SU-DHL-6 (cell line): ENCODE data around the gene TMCC1.

ENCODE experiments used
- H2AFZ ChIP-seq: fragments of 200-600 bp; sonication (generic); 2 replicates; pipeline ENCODE4 v1.6.1; 2014; ENCODE audit warnings: low read depth, mild to moderate bottlenecking, moderate library complexity, mixed read lengths, antibody characterized with exemption, low read length; ENCODE audit not compliant: severe bottlenecking
- H3F3A ChIP-seq: fragments of 200-600 bp; shearing (Covaris generic); 2 replicates; pipeline ENCODE4 v1.6.0; 2016; ENCODE audit warnings: antibody characterized with exemption, mild to moderate bottlenecking; ENCODE audit not compliant: insufficient read depth
- H3K27ac ChIP-seq: fragments of 200-600 bp; sonication (generic); 2 replicates; pipeline ENCODE4 v1.5.1; 2016; ENCODE audit warnings: low read depth, mild to moderate bottlenecking, low read length, moderate library complexity, mixed read lengths
- H3K27me3 ChIP-seq: fragments of 200-600 bp; sonication (generic), shearing (Covaris generic); 2 replicates; pipeline ENCODE4 v1.6.0; 2014; ENCODE audit warnings: mild to moderate bottlenecking, low read length
- H3K36me3 ChIP-seq: fragments of 200-600 bp; sonication (generic); 2 replicates; pipeline ENCODE4 v1.6.1; 2014; ENCODE audit warnings: mild to moderate bottlenecking, low read length, mixed read lengths
- H3K4me2 ChIP-seq: fragments of 300-600, 200-600 bp; shearing (Covaris generic), sonication (generic); 2 replicates; pipeline ENCODE4 v1.6.0; 2014; ENCODE audit warnings: low read length, low read depth, mild to moderate bottlenecking; ENCODE audit not compliant: poor library complexity, severe bottlenecking
- H3K4me3 ChIP-seq: fragments of 200-600 bp; sonication (generic); 2 replicates; pipeline ENCODE4 v1.5.1; 2014; ENCODE audit warnings: antibody characterized with exemption, low read length, mild to moderate bottlenecking, mixed read lengths; ENCODE audit not compliant: insufficient read depth, poor library complexity, severe bottlenecking
- H3K79me2 ChIP-seq: fragments of 200-600 bp; sonication (generic); 2 replicates; pipeline ENCODE4 v1.6.1; 2014; ENCODE audit warnings: mild to moderate bottlenecking, low read length, moderate library complexity; ENCODE audit not compliant: insufficient read depth
- H3K9ac ChIP-seq: fragments of 200-600 bp; sonication (generic); 2 replicates; pipeline ENCODE4 v1.7.0; 2014; ENCODE audit warnings: mild to moderate bottlenecking, low read length
- H3K9me2 ChIP-seq: fragments of 200-600 bp; sonication (generic); replicated peaks from 2 replicates; pipeline ENCODE4 v1.6.1; 2014; ENCODE audit warnings: low read length; ENCODE audit not compliant: insufficient read depth
- H3K9me3 ChIP-seq: fragments of 200-600 bp; sonication (generic); 2 replicates; pipeline ENCODE4 v1.6.1; 2014; ENCODE audit warnings: low read length, mixed read lengths; ENCODE audit not compliant: insufficient read depth
- H4K20me1 ChIP-seq: fragments of 200-600 bp; sonication (generic); 2 replicates; pipeline ENCODE4 v1.6.1; 2014; ENCODE audit warnings: low read depth, mild to moderate bottlenecking, antibody characterized with exemption, low read length, moderate library complexity, mixed read lengths
- CTCF ChIP-seq: fragments of 200-600 bp; sonication (generic); IDR thresholded peaks from one replicate; pipeline ENCODE4 v1.5.1; 2017; ENCODE audit warnings: antibody characterized with exemption, mild to moderate bottlenecking, low read length, moderate library complexity; ENCODE audit not compliant: insufficient read depth, poor library complexity, severe bottlenecking
- EZH2phosphoT487 ChIP-seq: fragments of 200-600 bp; sonication (generic), shearing (Covaris generic); conservative IDR thresholded peaks from 2 replicates; pipeline ENCODE4 v1.6.1; 2018; ENCODE audit warnings: mild to moderate bottlenecking, antibody characterized with exemption, low read length, moderate library complexity, mixed read lengths

Gene TMCC1

GRCh38 chr3:129638481-129638880 lies 255.0 kb downstream of the TMCC1 start:
- Histone ChIP-seq H3K79me2 (no peaks in the 10 kb centered on the region), H3K9me2 (no peaks in the 10 kb centered on the region), H3K27me3 (no peaks in the 10 kb centered on the region), H3K27ac (no peak overlapping the region), H3K9me3 (no peaks in the 10 kb centered on the region; the same call in 1 of the 2 replicates), H3K9ac (no peak overlapping the region), H4K20me1 (no peaks in the 10 kb centered on the region), H3K4me2 (no peak overlapping the region), H2AFZ (no peak overlapping the region), H3K36me3 (no peaks in the 10 kb centered on the region), H3F3A (no peaks in the 10 kb centered on the region), H3K4me3 (no peak overlapping the region)
- TF ChIP-seq CTCF (no peak), EZH2phosphoT487 (no peak)

DNA sequence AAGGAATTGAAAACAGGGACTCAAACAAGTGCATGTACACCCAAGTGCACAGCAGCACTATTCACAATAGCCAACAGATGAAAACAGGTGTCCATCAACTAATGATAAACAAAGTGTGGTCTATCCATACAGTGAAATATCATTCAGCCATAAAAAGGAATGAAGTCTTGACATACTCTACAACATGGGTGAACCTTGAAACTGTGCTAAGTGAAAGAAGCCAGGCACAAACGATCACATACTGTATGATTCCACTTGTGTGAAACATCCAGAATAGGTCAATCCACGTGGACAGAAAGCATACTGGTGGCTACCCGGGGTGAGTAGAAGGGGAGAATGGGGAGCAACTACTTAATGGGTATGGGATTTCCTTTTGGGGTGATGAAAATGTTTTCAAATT lies 257.4 kb downstream of the TMCC1 start:
- no peak overlapping the region for H2AFZ ChIP-seq
- no peaks in the 10 kb centered on the region for H3F3A ChIP-seq
- H3K9ac ChIP-seq: no peak overlapping the region
- no peaks in the 10 kb centered on the region for H3K27me3 ChIP-seq
- H3K27ac ChIP-seq: no peak overlapping the region
- no peaks in the 10 kb centered on the region; the same call in 1 of the 2 replicates for H3K9me3 ChIP-seq
- H3K9me2 ChIP-seq: no peaks in the 10 kb centered on the region
- no peaks in the 10 kb centered on the region for H4K20me1 ChIP-seq
- no peaks in the 10 kb centered on the region for H3K79me2 ChIP-seq
- H3K4me3 ChIP-seq: no peak overlapping the region
- no peaks in the 10 kb centered on the region for H3K36me3 ChIP-seq
- TF ChIP-seq CTCF: no peak
- no peak for TF ChIP-seq EZH2phosphoT487
- no peak overlapping the region for H3K4me2 ChIP-seq

DNA sequence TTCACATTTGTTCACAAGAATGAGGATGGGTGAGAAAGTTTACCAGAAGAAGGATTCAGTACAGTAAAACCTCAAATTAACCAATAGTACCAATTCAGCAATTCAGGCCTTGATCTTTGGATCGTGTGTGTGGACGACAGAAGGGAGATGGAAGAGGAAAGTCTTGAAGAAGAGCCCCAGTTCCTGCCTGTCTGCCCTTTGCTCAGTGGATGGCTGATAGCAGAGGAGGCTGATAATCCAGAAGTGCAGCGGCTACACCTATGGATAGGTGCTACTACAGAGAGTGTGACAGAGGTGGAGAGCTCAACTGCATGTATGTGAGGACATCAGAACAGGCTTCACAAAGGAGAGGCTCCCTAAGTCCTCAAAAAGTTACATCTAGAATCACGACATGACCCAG lies 257.9 kb downstream of the TMCC1 start:
- Histone ChIP-seq H3K4me3 (no peak overlapping the region), H3K9me3 (no peaks in the 10 kb centered on the region; the same call in 1 of the 2 replicates), H4K20me1 (no peaks in the 10 kb centered on the region), H2AFZ (no peak overlapping the region), H3F3A (no peaks in the 10 kb centered on the region), H3K27ac (no peak overlapping the region), H3K36me3 (no peaks in the 10 kb centered on the region), H3K9me2 (no peaks in the 10 kb centered on the region), H3K9ac (no peak overlapping the region), H3K4me2 (no peak overlapping the region), H3K79me2 (no peaks in the 10 kb centered on the region), H3K27me3 (no peaks in the 10 kb centered on the region)
- TF ChIP-seq CTCF: no peak
- TF ChIP-seq EZH2phosphoT487: no peak
